Measurements from ENCODE around the gene PEBP1. TPM values are rescaled to one million over a fixed set of nuclear protein-coding genes. Genes with fewer than 3 reads are reported as not detected.

Gene PEBP1
- total and polyA plus RNA-seq, 9 donors: 265 to 446 (median 340) TPM

GRCh38 chr12:118098911-118099671 is 36.8 kb upstream of the PEBP1 start:
- Histone ChIP-seq H3K4me3 (no peak overlapping the region), H3K9me3 (no peaks in the 10 kb centered on the region), H3K27ac (no peak overlapping the region), H3K36me3 (no peaks in the 10 kb centered on the region), H3K4me1 (ENCODE audit: insufficient read depth) (peaks cover 2% of the 10 kb centered on the region), H3K27me3 (no peaks in the 10 kb centered on the region)
- 91 to 94% (median 92%) methylated on average over 12 of the region's 12 CpGs for WGBS, 3 donors
- intact Hi-C loops (cut with DNase I): no loop called here
- no peak for DNase-seq
- TF ChIP-seq CTCF (IDR thresholded peaks at IDR 0.05) (no peak), POLR2A (IDR thresholded peaks at IDR 0.05) (no peak), EP300 (IDR thresholded peaks at IDR 0.05) (no peak)

GRCh38 chr12:118101051-118101450 is 34.9 kb upstream of the PEBP1 start:
- H3K36me3 ChIP-seq: no peaks in the 10 kb centered on the region
- H3K9me3 ChIP-seq: no peaks in the 10 kb centered on the region
- H3K4me3 ChIP-seq: no peak overlapping the region
- WGBS, 3 donors: 95 to 97% (median 97%) methylated on average over 3 of the region's 3 CpGs
- intact Hi-C loops (cut with DNase I): loop anchor here in 1 of 4 donors (5.0 kb wide), 1 partner anchor 39 kb away; the partner anchor contains the start of gene WSB2
- no peaks in the 10 kb centered on the region for H3K27me3 ChIP-seq
- DNase-seq: no peak
- H3K4me1 ChIP-seq (ENCODE audit: insufficient read depth): peaks cover 2% of the 10 kb centered on the region
- TF ChIP-seq POLR2A (IDR thresholded peaks at IDR 0.05) (no peak), CTCF (IDR thresholded peaks at IDR 0.05) (no peak), EP300 (IDR thresholded peaks at IDR 0.05) (no peak)
- H3K27ac ChIP-seq: no peak overlapping the region

- no peak overlapping the region for H3K27ac ChIP-seq
- no peaks in the 10 kb centered on the region for H3K27me3 ChIP-seq
- H3K4me1 ChIP-seq (ENCODE audit: insufficient read depth): peaks cover 2% of the 10 kb centered on the region
- no peaks in the 10 kb centered on the region for H3K9me3 ChIP-seq
- intact Hi-C loops (cut with DNase I): loop anchor here in 1 of 4 donors (5.0 kb wide), 1 partner anchor 40 kb away; the partner anchor contains the start of gene WSB2
- WGBS, 3 donors: 90 to 91% (median 90%) methylated on average over 6 of the region's 6 CpGs
- H3K4me3 ChIP-seq: no peak overlapping the region
- no peak for DNase-seq
- no peaks in the 10 kb centered on the region for H3K36me3 ChIP-seq
- TF ChIP-seq POLR2A (IDR thresholded peaks at IDR 0.05) (no peak), EP300 (IDR thresholded peaks at IDR 0.05) (no peak), CTCF (IDR thresholded peaks at IDR 0.05) (no peak)
Observed at GRCh38 chr12:118102070-118102469, 33.9 kb upstream of the PEBP1 start.

GRCh38 chr12:118102609-118103008 is 33.3 kb upstream of the PEBP1 start:
- Histone ChIP-seq H3K9me3 (no peaks in the 10 kb centered on the region), H3K27me3 (no peaks in the 10 kb centered on the region), H3K4me3 (peak overlapping the region; percentile 94), H3K27ac (no peak overlapping the region), H3K4me1 (ENCODE audit: insufficient read depth) (peaks cover 2% of the 10 kb centered on the region), H3K36me3 (no peaks in the 10 kb centered on the region)
- DNase-seq: no peak
- TF ChIP-seq POLR2A (IDR thresholded peaks at IDR 0.05) (no peak), CTCF (IDR thresholded peaks at IDR 0.05) (no peak), EP300 (IDR thresholded peaks at IDR 0.05) (no peak)
- intact Hi-C loops (cut with DNase I): loop anchor here in 1 of 4 donors (5.0 kb wide), 1 partner anchor 40 kb away; the partner anchor contains the start of gene WSB2
- WGBS, 3 donors: 48 to 54% (median 49%) methylated on average over 5 of the region's 5 CpGs
